DMS114 treated with DMSO at 0.1 percent for 48 hours (cell line): ENCODE measurements around the gene BORCS5.

Experiments
- DNase-seq: peaks from one replicate; lab custom pipeline; 2025; ENCODE audit not compliant: unreplicated experiment; lab: John Stamatoyannopoulos, UW

BORCS5 gene

DNA sequence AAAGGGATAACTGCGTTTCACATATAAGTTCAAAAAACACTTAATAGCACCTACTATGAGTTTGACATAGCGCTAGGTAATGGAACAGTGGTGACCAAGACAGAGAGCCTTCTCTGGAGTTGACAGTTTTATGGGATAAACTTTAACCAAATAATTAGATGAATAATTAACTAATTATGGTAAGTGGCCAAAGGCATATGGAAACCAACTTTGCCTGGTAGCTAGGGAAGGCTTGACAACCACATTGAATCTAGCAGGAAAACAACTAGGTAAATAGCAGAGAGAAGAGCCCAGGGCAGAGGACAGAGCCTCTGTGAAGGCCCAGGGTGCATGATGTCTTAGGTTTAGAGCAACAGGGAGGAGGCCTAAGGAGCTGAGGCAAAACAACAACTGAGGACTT lies 153.7 kb downstream of the BORCS5 start:
- no peak for DNase-seq

DNA sequence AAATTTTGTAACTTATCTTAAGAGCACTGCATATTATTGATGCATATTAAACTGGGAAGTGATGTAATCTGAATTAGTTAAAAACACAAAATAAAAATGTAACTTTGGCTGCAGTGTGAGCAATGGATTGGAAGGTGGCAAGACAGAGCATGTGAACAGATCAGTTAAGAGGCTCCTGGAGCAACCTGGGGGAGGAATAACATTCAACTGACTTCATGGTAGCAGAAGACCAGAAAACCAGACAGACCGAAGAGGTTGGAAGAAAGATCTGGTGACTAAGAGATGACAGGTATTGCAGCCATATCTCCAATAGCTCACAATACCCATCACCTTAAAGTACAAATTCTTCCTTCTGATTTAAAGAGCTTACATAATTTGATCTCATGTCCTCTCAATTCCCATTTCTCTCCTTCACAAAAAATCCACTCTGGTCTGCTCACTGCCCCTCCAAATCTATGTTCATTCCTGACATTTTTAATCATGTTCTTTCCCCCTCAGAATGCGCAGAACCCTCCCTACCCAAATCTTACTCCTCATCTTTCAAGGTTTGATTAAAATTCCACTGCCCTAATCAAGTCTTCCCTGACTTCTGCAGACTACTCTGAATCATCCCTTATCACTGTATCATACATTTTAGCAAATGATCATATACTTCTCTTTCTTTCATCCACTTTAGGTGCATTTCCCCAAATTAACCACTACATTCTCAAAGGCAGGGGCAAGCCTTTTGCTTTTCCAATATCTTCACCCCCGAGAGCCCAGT lies 154.3 kb downstream of the BORCS5 start:
- no peak for DNase-seq

- DNase-seq = no peak
These were observed 155.2 kb downstream of the BORCS5 start for GRCh38 chr12:12511895-12512711.

GRCh38 chr12:12513416-12514006 lies 156.6 kb downstream of the BORCS5 start:
- no peak for DNase-seq

DNA sequence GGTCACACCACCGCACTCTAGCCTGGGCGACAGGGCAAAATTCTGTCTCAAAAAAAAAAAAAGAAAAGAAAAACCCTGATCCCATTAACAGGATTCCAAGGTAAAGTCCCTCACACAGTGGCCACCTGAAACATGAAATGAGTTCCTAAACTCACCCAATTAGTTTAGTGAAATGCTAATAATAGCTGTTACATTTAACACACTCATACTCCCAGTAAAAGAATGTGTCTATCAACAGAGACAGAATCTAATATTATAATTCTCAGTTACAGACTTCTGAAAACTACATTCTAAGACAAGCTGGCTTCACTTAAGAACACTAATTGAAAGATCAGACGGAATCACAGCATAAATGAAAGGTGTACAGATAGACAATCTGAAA lies 161.6 kb downstream of the BORCS5 start:
- DNase-seq = no peak

DNA sequence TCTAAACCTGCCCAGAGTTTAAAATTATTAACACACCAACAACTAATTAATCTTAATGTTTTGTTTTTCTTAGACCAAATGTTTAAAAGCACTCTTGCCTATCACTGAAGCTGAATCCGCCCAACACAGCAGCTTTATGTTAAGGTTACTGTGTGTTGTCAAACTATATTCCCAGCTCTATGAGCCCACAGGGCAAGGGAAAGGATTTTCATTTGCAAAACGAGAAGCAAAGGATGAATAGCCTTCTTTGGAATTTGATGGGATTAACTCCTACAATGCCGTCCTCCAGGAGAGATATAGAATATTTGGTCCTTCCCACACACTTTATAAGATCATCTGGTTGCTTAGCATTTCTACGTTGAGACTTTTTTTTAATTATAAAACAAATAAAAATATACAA lies 162.0 kb downstream of the BORCS5 start:
- no peak for DNase-seq
